HepG2 (cell line): ENCODE results near the gene CCDC93. TPM values are rescaled to one million over a fixed set of nuclear protein-coding genes. Genes with fewer than 3 reads are reported as not detected.

Experiments used
- AKAP8 ChIP-seq: sonication (generic); formaldehyde crosslinking; IDR thresholded peaks from 2 replicates; pipeline ENCODE4 v1.5.1; 2020; ENCODE audit warnings: mild to moderate bottlenecking, missing genetic modification reagents
- ATAD3A ChIP-seq: sonication (generic); formaldehyde crosslinking; IDR thresholded peaks from 2 replicates; pipeline ENCODE4 v1.4.0; 2020; ENCODE audit warnings: missing genetic modification reagents
- BRCA1 ChIP-seq: sonication (generic); formaldehyde crosslinking; IDR thresholded peaks from 2 replicates; pipeline ENCODE4 v1.4.0; 2020; ENCODE audit warnings: missing genetic modification reagents
- EHMT2 ChIP-seq: fragments of 200-600 bp; sonication (generic); IDR thresholded peaks from 2 replicates; pipeline ENCODE4 v1.7.0; 2017; ENCODE audit warnings: antibody characterized with exemption, low read depth, low read length, borderline replicate concordance
- EP300 ChIP-seq, 3 experiments: sonication (generic) in 1 of 3; formaldehyde crosslinking in 1 of 3; IDR thresholded peaks; 2 replicates each; pipeline versions ENCODE4 v1.5.1 to v1.6.1; 2011 to 2020; ENCODE audit warnings: low read depth in 2 of 3, low read length in 2 of 3, borderline replicate concordance in 1 of 3, improper control_type of control experiment in 1 of 3, mild to moderate bottlenecking in 1 of 3, missing genetic modification reagents in 1 of 3, moderate library complexity in 1 of 3
- ESRRA ChIP-seq: sonication (generic); formaldehyde crosslinking; IDR thresholded peaks from 2 replicates; pipeline ENCODE4 v1.5.1; 2020; ENCODE audit warnings: mild to moderate bottlenecking, low read depth, missing genetic modification reagents
- FOXC1 ChIP-seq: sonication (generic); formaldehyde crosslinking; IDR thresholded peaks from 2 replicates; pipeline ENCODE4 v1.8.0; 2022; ENCODE audit warnings: mild to moderate bottlenecking, missing genetic modification reagents, borderline replicate concordance
- MAZ ChIP-seq, 2 experiments: sonication (generic) in 1 of 2; formaldehyde crosslinking in 1 of 2; IDR thresholded peaks; 2 replicates each; pipeline versions ENCODE4 v1.5.0 to v1.6.1; 2012 to 2020; ENCODE audit warnings: low read depth in 2 of 2, mild to moderate bottlenecking in 2 of 2, borderline replicate concordance in 1 of 2, improper control_type of control experiment in 1 of 2, low read length in 1 of 2, missing genetic modification reagents in 1 of 2, moderate library complexity in 1 of 2
- MTF1 ChIP-seq: sonication (generic); formaldehyde crosslinking; IDR thresholded peaks from 2 replicates; pipeline ENCODE4 v1.5.0; 2020; ENCODE audit warnings: missing genetic modification reagents
- NFE2 ChIP-seq: sonication (generic); formaldehyde crosslinking; IDR thresholded peaks from 2 replicates; pipeline ENCODE4 v1.4.0; 2020; ENCODE audit warnings: missing genetic modification reagents
- POGZ ChIP-seq: sonication (generic); formaldehyde crosslinking; IDR thresholded peaks from 2 replicates; pipeline ENCODE4 v1.4.0; 2020; ENCODE audit warnings: mild to moderate bottlenecking, missing genetic modification reagents
- RAD51 ChIP-seq: fragments of 450-650 bp; IDR thresholded peaks from 2 replicates; pipeline ENCODE4 v1.6.1; 2016; ENCODE audit warnings: borderline replicate concordance
- SIN3B ChIP-seq: fragments of 150-350 bp; IDR thresholded peaks from 2 replicates; pipeline ENCODE4 v1.6.1; 2014; ENCODE audit warnings: low read length
- TEAD3 ChIP-seq: optimal IDR thresholded peaks from 2 replicates; pipeline ENCODE3; 2016; ENCODE audit warnings: borderline replicate concordance
- ZEB1 ChIP-seq: IDR thresholded peaks from 2 replicates; pipeline ENCODE4 v1.6.1; 2012; ENCODE audit warnings: mild to moderate bottlenecking, low read depth, inconsistent platforms; ENCODE audit not compliant: insufficient replicate concordance
- ZFP82 ChIP-seq: sonication (generic); formaldehyde crosslinking; IDR thresholded peaks from 2 replicates; pipeline ENCODE4 v1.5.1; 2020; ENCODE audit warnings: mild to moderate bottlenecking, missing genetic modification reagents, borderline replicate concordance
- ZNF10 ChIP-seq: sonication (generic); formaldehyde crosslinking; IDR thresholded peaks from 2 replicates; pipeline ENCODE4 v1.4.0; 2020; ENCODE audit warnings: mild to moderate bottlenecking, low read depth, missing genetic modification reagents, borderline replicate concordance
- ZNF180 ChIP-seq: sonication (generic); formaldehyde crosslinking; IDR thresholded peaks from 2 replicates; pipeline ENCODE4 v1.4.0; 2020; ENCODE audit warnings: low read depth, missing genetic modification reagents, borderline replicate concordance
- ZNF317 ChIP-seq: sonication (generic); formaldehyde crosslinking; IDR thresholded peaks from 2 replicates; pipeline ENCODE4 v1.5.0; 2020; ENCODE audit warnings: mild to moderate bottlenecking, missing genetic modification reagents
- ZNF431 ChIP-seq: sonication (generic); formaldehyde crosslinking; IDR thresholded peaks from 2 replicates; pipeline ENCODE4 v1.9.0; 2022; ENCODE audit warnings: missing genetic modification reagents, low read depth, mild to moderate bottlenecking, borderline replicate concordance
- ZNF432 ChIP-seq: sonication (generic); formaldehyde crosslinking; IDR thresholded peaks from 2 replicates; pipeline ENCODE4 v1.5.0; 2020; ENCODE audit warnings: missing genetic modification reagents, mild to moderate bottlenecking, borderline replicate concordance
- ZNF441 ChIP-seq: sonication (generic); formaldehyde crosslinking; IDR thresholded peaks from 2 replicates; pipeline ENCODE4 v1.7.0; 2021; ENCODE audit warnings: missing genetic modification reagents, borderline replicate concordance
- ZNF674 ChIP-seq: sonication (generic); formaldehyde crosslinking; IDR thresholded peaks from 2 replicates; pipeline ENCODE4 v1.5.0; 2020; ENCODE audit warnings: low read depth, mild to moderate bottlenecking, missing genetic modification reagents
- ZNF724P ChIP-seq: sonication (generic); formaldehyde crosslinking; IDR thresholded peaks from 2 replicates; pipeline ENCODE4 v1.8.0; 2022; ENCODE audit warnings: missing genetic modification reagents, borderline replicate concordance
- ZNF737 ChIP-seq: sonication (generic); formaldehyde crosslinking; IDR thresholded peaks from 2 replicates; pipeline ENCODE4 v1.5.0; 2020; ENCODE audit warnings: missing genetic modification reagents, mild to moderate bottlenecking, borderline replicate concordance
- ZNF746 ChIP-seq: sonication (generic); formaldehyde crosslinking; IDR thresholded peaks from 2 replicates; pipeline ENCODE4 v1.8.0; 2022; ENCODE audit warnings: mild to moderate bottlenecking, missing genetic modification reagents
- ZNF772 ChIP-seq: sonication (generic); formaldehyde crosslinking; IDR thresholded peaks from 2 replicates; pipeline ENCODE4 v1.5.0; 2020; ENCODE audit warnings: mild to moderate bottlenecking, missing genetic modification reagents
- ZNF780A ChIP-seq: sonication (generic); formaldehyde crosslinking; IDR thresholded peaks from 2 replicates; pipeline ENCODE4 v1.8.0; 2022; ENCODE audit warnings: mild to moderate bottlenecking, missing genetic modification reagents, moderate library complexity
- ZNF781 ChIP-seq: sonication (generic); formaldehyde crosslinking; IDR thresholded peaks from 2 replicates; pipeline ENCODE4 v1.5.1; 2020; ENCODE audit warnings: borderline replicate concordance, mild to moderate bottlenecking, missing genetic modification reagents; ENCODE audit errors: not compliant biosample characterization
- ZNF879 ChIP-seq: sonication (generic); formaldehyde crosslinking; IDR thresholded peaks from 2 replicates; pipeline ENCODE4 v1.8.1; 2023; ENCODE audit warnings: missing genetic modification reagents
- polyA plus RNA-seq, 8 experiments: library from polyadenylated mRNA; depleted of rRNA in 3 of 8; stranded (reverse) in 7 of 8; unstranded in 1 of 8; fragments of >200 nt; fragmentation: Illumina TruSeq in 4 of 8; extraction: Trizol in 4 of 8; gene quantifications; 2 replicates each; pipeline versions ENCODE4 v1.2.1 to v1.2.3, GENCODE V29; 2011 to 2016; ENCODE audit warnings: low read depth in 4 of 8, missing spikeins in 1 of 8, mixed read lengths in 1 of 8; ENCODE audit not compliant: insufficient read depth in 1 of 8
- total RNA-seq, 5 experiments: library from RNA; depleted of rRNA; stranded (reverse); fragments of >200 nt; fragmentation: Illumina TruSeq; extraction: Trizol; gene quantifications; 2 replicates each; pipeline ENCODE4 v1.2.3, GENCODE V29; 2016; ENCODE audit warnings: low read depth in 1 of 5
- TF ChIP-seq, protein P1 (sequence below): sonication (generic); formaldehyde crosslinking; IDR thresholded peaks from 2 replicates; pipeline ENCODE4 v1.9.0; 2022; ENCODE audit warnings: missing genetic modification reagents, mild to moderate bottlenecking, borderline replicate concordance

The CCDC93 gene
- total and polyA plus RNA-seq, 2 of the 13 experiments (the other 11 are each of a cell fraction or from before 2014, with no cell fraction given) = 37.2 to 53.2 TPM

- TF ChIP-seq ZFP82 (CRISPR knock-in tag) (peak; percentile 42; the same call in 1 of the 2 replicates), ZNF431 (CRISPR knock-in tag) (0 out of 2 replicates have a peak, but pooled peaks have one; percentile 38), NFE2 (CRISPR knock-in tag) (no peak), ZNF441 (no peak), ZNF737 (CRISPR knock-in tag) (no peak), SIN3B (no peak), ZNF317 (peak; percentile 16; the same call in 1 of the 2 replicates), RAD51 (no peak), EP300 (IDR thresholded peaks at IDR 0.05; ENCODE audit: low read depth in 2 of 2, low read length in 2 of 2) (no peak), EP300 (CRISPR knock-in tag; IDR thresholded peaks at IDR 0.05; ENCODE audit: borderline replicate concordance) (no peak), ZNF879 (no peak; the same call in 1 of the 2 replicates), EHMT2 (no peak), ZNF432 (CRISPR knock-in tag) (0 out of 2 replicates have a peak, but pooled peaks have one; percentile 63), ZNF10 (CRISPR knock-in tag) (no peak), FOXC1 (peak; percentile 82), MAZ (IDR thresholded peaks at IDR 0.05; ENCODE audit: borderline replicate concordance, low read depth, low read length) (peak; percentile 21; the same call in 1 of the 2 replicates), MAZ (CRISPR knock-in tag; IDR thresholded peaks at IDR 0.05; ENCODE audit: low read depth) (no peak), POGZ (CRISPR knock-in tag) (no peak; the same call in 1 of the 2 replicates), ZNF746 (CRISPR knock-in tag) (no peak), ZNF674 (CRISPR knock-in tag) (no peak), ZEB1 (no peak), ZNF772 (CRISPR knock-in tag) (no peak), TEAD3 (CRISPR knock-in tag) (peak; percentile 69), AKAP8 (peak; percentile 63; the same call in 1 of the 2 replicates), BRCA1 (CRISPR knock-in tag) (no peak), ESRRA (CRISPR knock-in tag) (0 out of 2 replicates have a peak, but pooled peaks have one; percentile 50), ZNF180 (CRISPR knock-in tag) (no peak), MTF1 (CRISPR knock-in tag) (no peak), ZNF724P (CRISPR knock-in tag) (no peak), ATAD3A (CRISPR knock-in tag) (no peak), ZNF781 (CRISPR knock-in tag) (peak; percentile 74), ZNF780A (CRISPR knock-in tag) (no peak)
- TF ChIP-seq, protein P1, sequence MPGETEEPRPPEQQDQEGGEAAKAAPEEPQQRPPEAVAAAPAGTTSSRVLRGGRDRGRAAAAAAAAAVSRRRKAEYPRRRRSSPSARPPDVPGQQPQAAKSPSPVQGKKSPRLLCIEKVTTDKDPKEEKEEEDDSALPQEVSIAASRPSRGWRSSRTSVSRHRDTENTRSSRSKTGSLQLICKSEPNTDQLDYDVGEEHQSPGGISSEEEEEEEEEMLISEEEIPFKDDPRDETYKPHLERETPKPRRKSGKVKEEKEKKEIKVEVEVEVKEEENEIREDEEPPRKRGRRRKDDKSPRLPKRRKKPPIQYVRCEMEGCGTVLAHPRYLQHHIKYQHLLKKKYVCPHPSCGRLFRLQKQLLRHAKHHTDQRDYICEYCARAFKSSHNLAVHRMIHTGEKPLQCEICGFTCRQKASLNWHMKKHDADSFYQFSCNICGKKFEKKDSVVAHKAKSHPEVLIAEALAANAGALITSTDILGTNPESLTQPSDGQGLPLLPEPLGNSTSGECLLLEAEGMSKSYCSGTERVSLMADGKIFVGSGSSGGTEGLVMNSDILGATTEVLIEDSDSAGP (CRISPR knock-in tag) = peak; percentile 80; the same call in 1 of the 2 replicates
These were observed 598 bp downstream of the CCDC93 start (continued) for GRCh38 chr2:118013221-118013723.
